GM12875 (cell line): ENCODE results near the gene ERO1A.
"Not testable (repeated sequence)": the region's sequence is repeated elsewhere in the genome, so short reads cannot be mapped to it uniquely, and the experiment has no call there.

ENCODE experiments used
- H3K4me3 ChIP-seq: one replicate; pipeline ENCODE4 v1.5.1; 2011; ENCODE audit warnings: low read depth, low read length, control low read depth
- CTCF ChIP-seq: IDR thresholded peaks from 2 replicates; pipeline ENCODE4 v1.5.1; 2011; ENCODE audit warnings: low read depth, mild to moderate bottlenecking, control low read depth, inconsistent platforms, low read length, moderate library complexity, borderline replicate concordance; ENCODE audit not compliant: insufficient read depth

ERO1A gene

GRCh38 chr14:52729925-52730708 is 34.8 kb upstream of the ERO1A start, which contains the start of gene STYX:
TSS of gene STYX (plus strand) at chr14:52730166. CDS start at chr14:52730475, 309 bp downstream.
- TF ChIP-seq CTCF = no peak

DNA sequence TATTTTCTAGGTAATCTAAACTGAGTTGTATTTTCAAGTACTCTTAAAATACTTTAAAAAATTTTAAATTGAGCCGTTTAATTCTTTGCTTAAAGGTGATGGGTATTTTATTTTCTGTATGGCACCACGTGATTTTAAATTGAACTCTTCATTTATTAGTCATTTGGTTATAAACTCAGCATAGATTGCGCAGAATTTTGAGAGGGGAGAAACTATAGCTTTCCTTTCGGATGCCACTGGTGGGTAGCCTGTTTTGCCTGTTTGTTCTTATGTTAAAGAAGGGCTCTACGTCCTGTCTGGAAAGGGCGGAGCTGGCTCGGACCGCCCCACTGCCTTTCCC is 34.2 kb upstream of the ERO1A start:
- H3K4me3 ChIP-seq = no peak overlapping the region
- TF ChIP-seq CTCF = no peak

More at GRCh38 chr14:52729925-52730708, 34.8 kb upstream of the ERO1A start, which contains the start of gene STYX:
- H3K4me3 ChIP-seq = peak within 1 kb of the TSS; percentile 77

DNA sequence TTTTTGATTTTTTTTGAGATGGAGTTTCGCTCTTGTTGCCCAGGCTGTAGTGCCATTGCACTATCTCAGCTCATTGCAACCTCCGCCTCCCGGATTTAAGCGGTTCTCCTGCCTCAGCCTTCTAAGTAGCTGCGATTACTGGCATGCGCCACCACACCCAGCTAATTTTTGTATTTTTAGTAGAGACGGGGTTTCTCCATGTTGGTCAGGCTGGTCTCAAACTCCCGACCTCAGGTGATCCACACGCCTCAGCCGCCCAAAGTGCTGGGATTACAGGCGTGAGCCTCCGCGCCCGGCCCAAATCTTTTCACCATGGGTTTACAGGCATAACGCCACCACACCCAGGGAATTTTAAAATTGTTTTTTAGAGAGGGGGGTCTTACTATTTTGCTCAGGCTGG is 33.7 kb upstream of the ERO1A start:
- not testable (repeated sequence) for H3K4me3 ChIP-seq

- H3K4me3 ChIP-seq = not testable (repeated sequence)
These were observed 32.2 kb upstream of the ERO1A start for GRCh38 chr14:52727509-52727908.

- H3K4me3 ChIP-seq = no peak overlapping the region
- TF ChIP-seq CTCF = no peak
These were observed 28.9 kb upstream of the ERO1A start for GRCh38 chr14:52724360-52724644.

DNA sequence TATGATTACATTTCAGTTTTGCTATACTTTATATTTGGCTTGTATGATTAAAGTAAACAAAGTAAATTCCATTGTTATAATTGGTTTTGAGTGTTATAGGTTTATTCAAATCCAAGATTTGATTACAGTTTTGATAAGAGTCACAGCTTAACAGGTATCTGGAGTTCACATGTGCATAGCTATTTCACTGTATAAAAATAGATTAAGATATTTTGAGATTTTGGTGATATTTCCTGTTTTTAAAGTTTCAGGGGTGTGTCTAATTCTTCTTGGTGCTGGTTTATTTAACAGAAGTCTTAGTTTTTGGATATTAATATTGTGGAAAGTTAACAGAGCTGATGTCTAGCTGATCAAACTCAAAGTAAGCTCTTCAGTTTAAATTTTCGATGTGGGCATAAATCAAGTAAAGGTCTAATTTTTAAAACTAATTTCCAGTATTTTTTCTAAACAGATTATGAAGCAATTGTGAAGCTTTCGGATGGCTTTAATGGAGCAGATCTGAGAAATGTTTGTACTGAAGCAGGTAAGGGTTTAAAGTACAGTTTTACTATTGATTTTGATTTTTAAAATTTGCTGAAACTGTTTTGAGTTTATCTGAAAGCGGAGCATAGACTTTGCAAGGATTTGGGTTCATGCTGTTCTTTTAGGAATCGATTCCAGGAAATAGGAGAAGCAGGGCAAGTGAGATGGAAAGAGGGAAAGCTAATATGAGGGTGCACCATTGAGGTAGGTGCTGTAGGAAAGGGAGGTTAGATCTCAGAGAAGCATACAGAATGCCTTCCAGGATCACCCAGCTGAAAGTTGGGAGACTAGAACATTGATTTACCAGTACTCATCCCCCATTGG is 28.4 kb upstream of the ERO1A start:
- no peak for TF ChIP-seq CTCF
- H3K4me3 ChIP-seq = no peak overlapping the region

GRCh38 chr14:52716155-52716554 is 20.8 kb upstream of the ERO1A start:
- TF ChIP-seq CTCF = no peak
- no peak overlapping the region for H3K4me3 ChIP-seq

- TF ChIP-seq CTCF = no peak
- H3K4me3 ChIP-seq = no peak overlapping the region
These were observed 16.3 kb upstream of the ERO1A start for GRCh38 chr14:52711666-52712065.
